NCI-H510A (cell line): ENCODE data around the gene CHST11.
"Not testable (repeated sequence)": the region's sequence is repeated elsewhere in the genome, so short reads cannot be mapped to it uniquely, and the experiment has no call there.

Experiments used
- DNase-seq: peaks from one replicate; lab custom pipeline; 2025; lab: John Stamatoyannopoulos, UW

Gene CHST11

GRCh38 chr12:104527653-104528052, 70.9 kb downstream of the CHST11 start:
- not testable (repeated sequence) for DNase-seq

- DNase-seq = peak; percentile 49
Observed at GRCh38 chr12:104529130-104529874, 72.6 kb downstream of the CHST11 start.

- DNase-seq = no peak
Observed at GRCh38 chr12:104532636-104533035, 75.9 kb downstream of the CHST11 start.

GRCh38 chr12:104533134-104533533, 76.4 kb downstream of the CHST11 start:
- DNase-seq = no peak

- DNase-seq = no peak
Observed at GRCh38 chr12:104534162-104534856, 77.6 kb downstream of the CHST11 start.

- no peak for DNase-seq
Observed at GRCh38 chr12:104534857-104535248, 78.1 kb downstream of the CHST11 start.

GRCh38 chr12:104535369-104535768, 78.6 kb downstream of the CHST11 start:
- DNase-seq = no peak

GRCh38 chr12:104536841-104537240, 80.1 kb downstream of the CHST11 start:
- no peak for DNase-seq

GRCh38 chr12:104538056-104538455, 81.3 kb downstream of the CHST11 start:
- no peak for DNase-seq

GRCh38 chr12:104538891-104539462, 82.2 kb downstream of the CHST11 start:
- DNase-seq = no peak

GRCh38 chr12:104544836-104545235, 88.1 kb downstream of the CHST11 start:
- no peak for DNase-seq

GRCh38 chr12:104546575-104546974, 89.8 kb downstream of the CHST11 start:
- DNase-seq = no peak

- DNase-seq = no peak
Observed at GRCh38 chr12:104547235-104547634, 90.5 kb downstream of the CHST11 start.

- no peak for DNase-seq
Observed at GRCh38 chr12:104549815-104550480, 93.2 kb downstream of the CHST11 start.

- DNase-seq = no peak
Observed at GRCh38 chr12:104551313-104551931, 94.7 kb downstream of the CHST11 start.

- no peak for DNase-seq
Observed at GRCh38 chr12:104553421-104553820, 96.7 kb downstream of the CHST11 start.

GRCh38 chr12:104555648-104556047, 98.9 kb downstream of the CHST11 start:
- DNase-seq = peak; percentile 14

- no peak for DNase-seq
Observed at GRCh38 chr12:104557488-104558195, 100.9 kb downstream of the CHST11 start.

- DNase-seq = no peak
Observed at GRCh38 chr12:104560881-104561280, 104.1 kb downstream of the CHST11 start.

GRCh38 chr12:104562763-104563162, 106.0 kb downstream of the CHST11 start:
- DNase-seq = no peak

- not testable (repeated sequence) for DNase-seq
Observed at GRCh38 chr12:104564662-104565061, 107.9 kb downstream of the CHST11 start.
